LNCaP clone FGC (cell line): ENCODE measurements around the gene METTL17.
"Not testable (repeated sequence)": the region's sequence is repeated elsewhere in the genome, so short reads cannot be mapped to it uniquely, and the experiment has no call there.

Source experiments
- DNase-seq: peaks from one replicate; pipeline ENCODE4 v3.0.0-alpha.2; 2011; ENCODE audit warnings: low read depth
- H3K4me3 ChIP-seq: 2 replicates; pipeline ENCODE4 v1.5.1; 2011; ENCODE audit warnings: mild to moderate bottlenecking, low read depth, low read length, control low read depth
- CTCF ChIP-seq: IDR thresholded peaks from 2 replicates; pipeline ENCODE4 v1.5.1; 2012; ENCODE audit warnings: mild to moderate bottlenecking; ENCODE audit not compliant: control insufficient read depth, insufficient read depth; ENCODE audit errors: extremely low read depth

METTL17 gene

GRCh38 chr14:21040370-21040925 lies 50.7 kb downstream of the METTL17 start:
- no peak for TF ChIP-seq CTCF
- no peak overlapping the region for H3K4me3 ChIP-seq
- no peak for DNase-seq

- DNase-seq, H3K4me3 ChIP-seq: not testable (repeated sequence)
Measured at GRCh38 chr14:21040941-21041340, 51.2 kb downstream of the METTL17 start.

- H3K4me3 ChIP-seq, result no peak within 1 kb of the TSS
- DNase-seq, result no peak
- TF ChIP-seq CTCF, result no peak
Measured at GRCh38 chr14:21041676-21042433, 52.1 kb downstream of the METTL17 start, which contains the start of gene RNASE7. Gene RNASE7, plus strand, starts transcription at chr14:21042362. Its CDS starts 631 bp downstream, at chr14:21042993.

GRCh38 chr14:21042918-21043317 lies 53.1 kb downstream of the METTL17 start:
- no peak overlapping the region for H3K4me3 ChIP-seq
- DNase-seq, result no peak
- TF ChIP-seq CTCF, result no peak

- H3K4me3 ChIP-seq, result no peak overlapping the region
Measured at GRCh38 chr14:21043387-21043973, 53.7 kb downstream of the METTL17 start.

GRCh38 chr14:21043974-21044618 lies 54.3 kb downstream of the METTL17 start:
- no peak for TF ChIP-seq CTCF
- H3K4me3 ChIP-seq, result no peak overlapping the region
- DNase-seq, result no peak

More at GRCh38 chr14:21043387-21043973, 53.7 kb downstream of the METTL17 start:
- no peak for DNase-seq
- no peak for TF ChIP-seq CTCF
